NCI-H82 treated with DMSO at 0.1 percent for 48 hours (cell line): Measurements from ENCODE around the gene ME1.
"Not testable (repeated sequence)": the region's sequence is repeated elsewhere in the genome, so short reads cannot be mapped to it uniquely, and the experiment has no call there.

Experiments
- DNase-seq: peaks from one replicate; lab custom pipeline; 2025; ENCODE audit not compliant: unreplicated experiment; lab: John Stamatoyannopoulos, UW

ME1 gene

DNA sequence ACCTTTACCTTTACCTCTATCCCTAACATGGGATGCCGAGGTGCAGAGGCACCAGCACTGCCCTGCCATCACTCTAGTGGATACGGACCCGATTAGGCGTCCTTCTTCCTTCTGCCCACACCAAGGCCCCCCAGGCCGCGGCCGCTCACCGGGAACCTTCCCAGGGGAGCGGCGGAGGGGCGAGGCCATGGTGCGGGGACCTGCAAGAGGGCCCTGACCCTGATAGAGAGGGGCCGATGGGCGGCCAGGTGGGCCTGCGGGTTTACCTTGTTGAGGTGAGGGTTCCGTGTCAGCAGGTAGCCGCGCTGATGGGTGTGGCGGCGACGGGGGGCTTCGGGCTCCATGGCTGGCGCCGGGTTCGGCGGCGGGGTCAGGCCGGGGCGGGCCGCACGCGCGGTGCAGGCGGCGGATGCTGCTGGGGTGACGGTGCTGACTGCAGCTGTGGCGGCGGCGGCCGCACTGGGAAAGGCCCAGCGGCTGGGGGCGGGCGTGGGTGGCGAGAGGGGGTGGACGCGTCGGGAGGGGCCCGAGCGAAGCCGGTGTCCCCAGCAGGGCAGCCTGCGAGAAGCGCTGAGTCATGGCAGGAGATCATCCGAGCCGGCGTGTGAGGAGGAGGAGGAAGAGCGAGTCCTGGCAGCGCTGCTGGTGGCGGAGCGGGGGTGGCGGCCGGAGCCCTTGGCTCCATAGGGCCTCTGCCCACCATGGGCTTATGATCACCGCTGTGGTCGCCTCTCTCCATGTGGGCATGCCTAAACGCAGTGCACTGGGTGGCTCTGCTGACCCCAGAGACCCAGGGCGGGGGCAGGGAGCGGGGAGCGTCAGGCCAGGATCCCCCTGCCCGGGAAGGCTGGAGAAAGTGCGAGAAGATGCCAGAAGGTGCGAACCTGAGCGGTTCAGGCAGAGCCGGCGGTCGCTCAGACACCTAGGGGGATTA, at the start of gene ME1:
Gene ME1, minus strand, starts transcription at position 441 of the 934 bp plus-strand sequence. Its CDS starts 97 bp downstream, at position 344.
- peak; percentile 21 for DNase-seq

DNA sequence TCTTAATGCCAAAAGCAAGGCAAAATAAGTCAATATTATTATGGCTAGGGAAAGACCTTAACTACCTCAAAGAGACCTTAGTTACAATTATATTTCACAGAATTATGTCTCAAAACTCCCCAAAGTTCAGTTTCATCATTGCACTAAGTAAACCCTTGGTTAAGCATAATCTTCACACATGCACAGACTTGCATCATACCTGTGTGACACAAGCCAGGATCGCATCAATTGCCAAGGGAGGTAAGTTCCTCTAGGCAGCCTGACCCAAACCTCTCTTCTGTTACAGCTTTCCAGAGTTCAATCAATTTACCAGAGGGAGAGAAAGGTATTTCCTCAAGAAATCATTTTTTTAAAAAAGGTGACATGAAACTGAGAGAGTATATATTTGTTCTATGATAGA, 49.6 kb upstream of the ME1 start:
- DNase-seq: no peak

DNA sequence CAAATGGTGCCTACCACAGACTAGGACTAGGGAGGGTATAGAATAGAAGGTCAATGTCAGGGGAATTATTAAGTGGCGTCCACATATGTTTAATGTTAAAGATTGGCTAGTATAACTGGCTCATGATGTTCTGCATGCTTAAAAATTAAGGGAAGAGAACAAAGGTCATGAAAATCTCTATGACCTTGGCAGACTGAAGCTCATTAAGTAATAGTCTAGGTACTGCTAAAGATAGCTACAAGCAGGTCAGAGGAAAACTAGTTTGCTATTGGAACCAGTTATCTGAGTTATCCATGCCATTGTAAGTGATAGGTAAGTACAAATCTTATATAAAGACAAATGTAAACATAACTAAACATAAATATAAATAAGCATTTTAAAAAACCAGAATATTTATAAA, 48.5 kb upstream of the ME1 start:
- DNase-seq: no peak

DNA sequence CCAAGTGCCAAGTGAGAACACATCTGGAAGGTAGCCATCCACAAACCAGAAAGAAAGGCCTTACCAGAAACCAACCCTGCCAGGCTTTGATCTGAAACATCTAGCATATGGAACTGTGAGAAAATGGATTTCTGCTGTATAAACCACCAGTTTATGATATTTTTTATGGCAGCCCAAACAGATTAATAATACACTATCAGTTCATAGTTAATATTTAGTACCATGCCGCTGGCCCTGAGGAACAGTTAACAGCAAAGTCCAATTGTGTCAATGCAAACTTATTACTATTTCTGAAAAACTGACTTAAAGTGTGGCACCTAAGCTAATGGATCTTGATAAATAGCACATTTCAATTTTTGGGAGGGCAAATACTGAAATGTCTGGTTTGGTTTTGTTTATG, 46.1 kb upstream of the ME1 start:
- no peak for DNase-seq

DNA sequence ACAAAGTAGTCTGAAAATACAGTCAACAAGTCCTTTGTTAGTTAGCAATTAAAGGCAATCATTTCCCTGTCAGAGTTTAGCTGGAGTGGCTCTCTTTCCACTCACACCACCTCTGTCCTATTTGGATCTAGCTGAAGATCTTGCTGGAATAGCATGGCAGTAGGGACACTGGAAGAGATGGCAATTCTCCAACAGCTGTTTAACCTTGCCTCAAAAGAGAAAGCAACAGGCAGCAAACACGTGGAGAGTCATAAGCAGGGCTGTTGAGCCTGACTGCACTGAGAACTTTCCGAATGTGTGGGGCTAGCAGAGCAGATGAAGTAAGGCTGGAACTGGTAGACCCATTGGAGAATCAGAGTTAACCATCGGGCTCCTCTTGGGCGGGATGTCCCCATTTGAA, 43.5 kb upstream of the ME1 start:
- DNase-seq: no peak

DNA sequence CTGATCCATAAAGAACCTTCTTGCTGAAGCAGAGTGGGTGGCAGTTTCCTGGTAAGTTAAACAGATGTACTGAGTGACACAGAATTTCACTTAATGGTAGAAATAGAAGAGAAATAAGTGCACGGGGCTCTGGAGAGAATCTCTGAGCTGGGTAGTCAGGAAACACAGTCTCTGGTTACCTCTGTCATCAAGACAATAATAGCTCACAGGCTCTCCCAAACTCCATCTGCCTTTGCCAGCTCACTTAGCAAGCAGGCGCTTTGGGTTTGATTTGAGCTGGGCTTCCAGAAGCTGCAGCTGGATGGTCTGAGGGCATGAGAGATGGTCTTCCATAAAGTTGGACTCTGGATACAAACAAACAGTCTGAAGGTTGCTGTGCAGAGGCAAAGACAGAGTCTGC, 41.9 kb upstream of the ME1 start:
- DNase-seq: no peak

DNA sequence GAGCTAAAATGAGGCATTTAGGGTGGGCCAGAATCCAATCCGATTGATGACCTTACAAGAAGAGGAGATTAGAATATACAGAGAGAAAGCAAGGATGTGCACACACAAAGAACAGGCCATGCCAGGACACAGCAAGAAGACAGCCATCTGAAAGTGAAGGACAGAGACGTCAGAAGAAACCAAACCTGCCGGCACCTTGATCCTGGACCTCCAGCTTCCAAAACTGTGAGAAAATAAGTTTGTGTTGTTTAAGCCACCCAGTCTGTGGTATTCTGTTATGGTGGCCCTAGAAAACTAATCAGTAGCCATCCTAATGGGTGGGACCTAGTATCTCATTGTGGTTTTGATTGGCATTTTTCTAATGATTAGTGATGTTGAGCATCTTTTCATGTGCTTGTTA, 39.7 kb upstream of the ME1 start:
- no peak for DNase-seq

DNA sequence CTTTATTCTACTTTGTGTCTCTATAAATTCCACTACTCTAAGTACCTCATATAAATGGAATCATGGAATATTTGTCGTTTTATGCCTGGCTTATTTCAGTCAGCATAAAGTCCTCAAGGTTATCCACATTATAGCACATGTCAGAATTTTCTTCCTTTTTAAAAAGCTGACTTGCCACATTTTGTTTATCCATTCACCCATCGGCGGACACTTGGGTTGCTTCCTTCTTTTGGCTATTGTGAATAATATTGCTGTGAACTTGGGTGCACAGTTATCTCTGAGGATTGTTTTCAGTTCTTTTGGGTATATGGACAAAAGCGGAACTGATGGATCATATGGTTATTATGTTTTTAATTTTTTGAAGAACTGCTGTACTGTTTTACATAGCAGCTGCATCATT, 39.1 kb upstream of the ME1 start:
- DNase-seq: no peak

DNA sequence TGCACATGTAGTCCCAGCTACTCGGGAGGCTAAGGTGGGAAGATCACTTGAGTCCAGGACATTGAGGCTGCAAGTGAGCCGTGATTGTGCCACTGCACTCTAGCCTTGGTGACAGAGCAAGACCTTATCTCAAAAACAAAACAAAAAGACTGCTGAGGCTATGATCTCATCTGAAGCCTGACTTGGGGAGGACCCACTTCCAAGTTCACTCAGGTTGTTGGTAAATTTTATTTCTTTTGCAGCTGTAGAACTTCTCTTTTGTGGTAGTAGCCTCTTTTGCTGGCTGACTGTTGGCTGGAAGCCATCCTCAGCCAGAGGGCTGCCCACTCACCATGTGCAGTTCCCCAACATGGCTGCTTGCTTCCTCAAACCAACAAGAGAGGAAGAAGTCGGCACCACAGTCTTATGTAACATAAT, 36.8 kb upstream of the ME1 start:
- no peak for DNase-seq

DNA sequence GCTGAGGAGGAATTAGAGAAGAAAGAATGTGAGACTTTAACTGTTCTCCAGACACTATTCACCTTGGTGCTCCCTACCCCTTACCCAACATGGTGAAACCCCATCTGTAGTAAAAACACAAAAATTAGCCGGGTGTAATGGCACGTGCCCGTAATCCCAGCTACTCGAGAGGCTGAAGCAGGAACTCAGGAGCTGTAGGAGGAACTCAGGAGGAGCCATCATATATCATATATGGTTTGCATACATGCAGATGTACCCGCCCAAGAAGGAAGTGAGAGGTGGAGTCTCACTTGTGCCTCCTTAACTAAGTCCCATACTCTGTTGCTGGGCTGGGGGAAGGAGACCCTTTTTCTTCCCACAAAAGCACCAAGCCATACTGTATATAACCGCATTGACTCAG, 35.5 kb upstream of the ME1 start:
- no peak for DNase-seq

DNA sequence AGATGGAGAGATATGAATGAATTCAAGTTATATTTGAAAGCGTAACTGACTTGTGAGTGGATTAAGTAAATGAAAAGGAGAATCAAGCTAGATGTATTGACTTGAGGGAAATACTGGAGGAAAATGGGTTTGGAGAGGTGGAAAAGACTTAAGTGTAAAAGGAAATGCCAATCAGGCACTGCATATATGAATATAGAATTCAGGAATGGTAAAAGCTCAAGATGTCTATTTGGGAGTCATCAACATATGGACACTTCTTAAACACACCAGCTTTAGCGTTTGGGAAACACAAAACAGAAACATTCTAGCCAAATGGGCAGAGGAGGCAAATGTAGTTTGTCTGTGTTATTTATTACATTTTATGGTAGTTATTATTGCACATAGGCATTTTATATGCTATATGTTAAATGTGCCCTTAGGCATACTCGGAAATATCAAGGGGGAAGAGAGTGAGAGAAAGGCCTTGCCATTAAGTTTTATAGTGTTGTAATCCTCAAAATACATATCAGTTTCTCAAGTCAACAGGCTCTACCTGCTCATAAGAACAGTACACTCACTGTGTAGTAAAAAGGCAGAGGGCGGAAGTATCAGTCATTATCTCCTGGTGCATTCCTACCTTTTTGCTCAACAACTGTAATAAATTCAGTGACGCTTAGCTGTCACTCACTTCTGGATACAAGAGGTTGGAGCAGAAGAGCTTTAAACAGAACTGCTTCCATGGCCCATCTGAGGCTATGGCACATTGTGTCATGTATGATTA, 33.7 kb upstream of the ME1 start:
- DNase-seq: no peak

DNA sequence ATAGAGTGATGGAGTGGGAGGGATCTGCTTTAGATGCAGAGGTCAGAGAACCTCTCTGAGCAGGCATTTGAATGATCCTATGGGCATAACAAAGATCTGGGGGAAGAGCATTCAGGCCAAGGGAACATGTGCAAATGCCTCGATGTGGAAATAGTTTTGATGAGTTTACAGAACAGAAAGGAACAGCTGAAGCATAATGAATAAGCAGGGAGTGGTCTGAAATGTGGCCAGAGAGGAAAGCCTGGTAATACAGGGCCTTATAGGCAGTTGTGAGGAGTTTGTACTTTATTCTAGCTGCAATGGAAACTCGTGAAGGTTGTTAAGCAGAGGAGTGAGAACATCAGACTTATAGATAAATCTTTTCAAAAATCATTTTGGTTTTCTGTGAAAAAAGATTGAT, 33.0 kb upstream of the ME1 start:
- DNase-seq: no peak

DNA sequence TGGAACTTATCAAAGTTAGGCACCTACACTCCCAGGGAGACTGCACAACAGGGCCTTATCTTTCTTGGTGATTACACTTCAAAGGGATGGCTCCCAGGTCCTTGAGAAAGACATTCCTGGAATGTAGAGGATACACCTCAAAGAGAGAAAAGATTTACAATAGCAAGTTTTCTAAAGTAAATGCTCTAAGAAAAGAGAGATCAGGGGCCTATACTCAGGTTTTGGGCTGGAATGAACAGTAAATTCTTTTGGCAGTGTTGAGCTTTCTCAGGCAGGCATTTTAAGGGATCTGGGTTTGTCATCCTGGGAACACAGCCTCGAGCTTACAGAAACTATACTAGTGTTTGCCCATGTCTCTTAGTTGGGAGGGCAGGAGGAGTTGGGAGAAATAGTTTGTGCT, 31.7 kb upstream of the ME1 start:
- no peak for DNase-seq

DNA sequence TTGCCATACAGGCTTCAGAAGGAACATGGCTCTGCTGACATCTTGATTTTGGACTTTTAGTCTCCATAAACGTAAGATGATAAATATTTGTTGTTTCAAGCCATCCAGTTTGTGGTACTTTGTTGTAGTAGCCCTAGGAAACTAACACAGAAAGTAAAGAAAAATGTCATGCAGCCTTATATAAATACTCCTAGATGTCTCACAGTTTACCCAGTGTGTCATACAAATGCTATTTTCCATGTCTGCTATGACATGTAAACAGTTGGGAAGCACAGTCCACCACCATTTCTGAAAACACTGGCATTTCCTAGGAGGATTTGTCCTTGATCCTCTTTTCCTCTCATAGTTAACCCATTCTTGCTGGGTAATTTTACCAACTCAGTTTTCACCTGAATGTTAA, 30.6 kb upstream of the ME1 start:
- no peak for DNase-seq

DNA sequence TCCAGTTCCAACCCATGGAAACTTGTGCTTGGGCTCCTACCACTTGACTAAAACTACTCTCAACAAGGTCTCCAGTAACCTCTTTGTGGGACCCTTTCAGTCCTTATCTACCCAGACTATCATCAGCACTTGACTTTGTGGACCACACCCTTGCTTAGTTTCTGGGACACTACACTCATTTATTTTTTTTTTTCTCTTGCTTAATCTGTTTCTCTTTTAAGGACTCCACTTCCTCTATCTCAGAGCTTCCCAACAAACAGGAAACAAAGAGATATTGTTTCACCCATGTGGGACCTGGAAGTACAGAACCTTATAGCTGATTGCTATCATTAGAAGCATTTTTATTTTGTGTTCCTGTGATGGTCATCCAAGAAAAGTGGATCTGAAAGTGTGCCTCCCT, 28.8 kb upstream of the ME1 start:
- no peak for DNase-seq

DNA sequence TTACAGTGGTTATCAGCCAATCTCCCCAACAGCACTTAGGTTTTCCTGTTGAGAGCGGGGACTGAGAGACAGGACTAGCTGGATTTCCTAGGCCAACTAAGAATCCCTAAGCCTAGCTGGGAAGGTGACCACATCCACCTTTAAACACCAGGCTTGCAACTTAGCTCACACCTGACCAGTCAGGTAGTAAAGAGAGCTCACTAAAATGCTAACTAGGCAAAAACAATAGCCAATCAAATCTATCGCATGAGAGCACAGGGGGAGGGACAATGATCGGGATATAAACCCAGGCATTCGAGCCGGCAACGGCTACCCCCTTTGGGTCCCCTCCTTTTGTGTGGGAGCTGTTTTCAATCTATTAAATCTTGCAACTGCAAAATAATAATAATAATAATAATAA, 19.2 kb upstream of the ME1 start:
- DNase-seq: not testable (repeated sequence)

DNA sequence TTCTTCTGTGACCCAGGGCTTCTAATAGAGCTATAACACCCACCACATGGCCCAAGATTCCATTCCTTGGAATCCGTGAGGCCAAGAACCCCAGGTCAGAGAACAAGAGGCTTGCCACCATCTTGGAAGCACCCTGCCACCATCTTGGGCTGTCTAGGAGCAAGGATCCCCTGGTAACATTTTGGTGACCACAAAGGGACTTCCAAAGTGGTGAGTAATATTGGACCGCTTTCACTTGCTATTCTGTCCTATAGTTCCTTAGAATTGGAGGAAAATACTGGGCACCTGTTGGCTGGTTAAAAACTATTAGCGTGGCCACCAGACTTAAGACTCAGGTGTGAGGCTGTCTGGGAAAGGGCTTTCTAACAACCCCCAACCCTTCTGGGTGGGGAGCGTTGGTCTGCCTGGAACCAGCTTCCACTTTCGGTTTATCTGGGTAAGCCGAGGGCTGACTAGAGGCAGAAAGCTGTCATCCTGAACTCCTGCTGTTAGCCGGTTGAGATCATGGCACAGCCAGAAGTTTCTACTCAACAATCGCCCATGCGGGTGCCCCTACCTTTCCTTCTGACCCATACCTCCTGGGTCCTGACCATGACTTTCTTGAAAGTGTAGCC, 13.3 kb upstream of the ME1 start:
- DNase-seq: not testable (repeated sequence)

DNA sequence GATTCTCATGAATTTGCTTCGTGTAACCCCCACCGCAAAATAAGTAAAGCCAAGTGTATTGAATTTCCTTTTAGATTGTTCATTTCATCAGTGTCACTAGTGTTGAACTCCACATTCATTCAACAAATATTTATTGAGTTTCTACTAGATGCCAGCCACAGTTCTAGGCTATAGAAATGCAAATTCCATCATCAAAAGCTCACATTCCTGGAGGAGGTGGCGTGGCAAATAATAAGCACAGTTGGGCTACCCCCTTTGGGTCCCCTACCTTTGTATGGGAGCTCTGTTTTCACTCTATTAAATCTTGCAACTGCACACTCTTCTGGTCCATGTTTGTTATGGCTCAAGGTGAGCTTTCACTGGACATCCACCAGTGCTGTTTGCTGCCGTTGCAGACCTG, 12.7 kb upstream of the ME1 start:
- DNase-seq: no peak

DNA sequence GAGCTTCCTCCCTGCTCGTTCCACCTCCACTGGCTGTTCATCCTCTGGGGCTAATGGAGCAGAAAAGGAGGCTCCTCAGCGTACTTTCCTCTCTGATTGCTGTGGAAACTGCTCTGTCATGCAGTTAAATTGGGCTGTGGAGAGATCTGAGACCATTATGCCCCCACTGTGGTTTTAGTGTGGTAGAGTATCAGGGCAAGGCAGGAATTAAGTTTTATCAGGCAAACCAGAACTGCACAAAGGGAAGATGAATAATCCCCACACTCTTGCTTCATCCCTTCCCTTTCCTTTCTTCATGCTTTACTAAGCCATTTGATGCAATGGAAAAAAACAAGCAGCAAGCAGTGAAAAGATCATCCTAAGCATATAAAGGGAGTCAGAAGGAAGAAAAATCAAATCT, 11.9 kb upstream of the ME1 start:
- DNase-seq: no peak

DNA sequence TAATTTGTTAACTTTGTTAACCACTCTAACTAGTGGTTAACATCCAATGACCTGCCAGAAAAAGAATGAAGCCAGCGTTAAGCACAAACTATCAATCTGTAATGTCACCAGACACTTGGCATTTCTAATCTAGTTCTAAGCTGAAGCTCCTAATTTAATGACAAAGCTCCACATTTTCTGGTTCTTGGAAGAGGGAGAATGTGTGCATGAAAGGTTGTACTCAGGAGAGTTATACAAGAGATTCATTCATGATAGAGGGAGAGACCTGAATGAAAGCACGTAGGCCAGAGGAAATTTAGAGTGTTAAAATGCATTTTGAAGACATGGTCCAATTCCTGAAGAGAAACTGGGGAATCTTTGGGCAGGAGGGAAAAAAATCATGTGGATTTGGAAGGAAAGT, 8.3 kb upstream of the ME1 start:
- no peak for DNase-seq

DNA sequence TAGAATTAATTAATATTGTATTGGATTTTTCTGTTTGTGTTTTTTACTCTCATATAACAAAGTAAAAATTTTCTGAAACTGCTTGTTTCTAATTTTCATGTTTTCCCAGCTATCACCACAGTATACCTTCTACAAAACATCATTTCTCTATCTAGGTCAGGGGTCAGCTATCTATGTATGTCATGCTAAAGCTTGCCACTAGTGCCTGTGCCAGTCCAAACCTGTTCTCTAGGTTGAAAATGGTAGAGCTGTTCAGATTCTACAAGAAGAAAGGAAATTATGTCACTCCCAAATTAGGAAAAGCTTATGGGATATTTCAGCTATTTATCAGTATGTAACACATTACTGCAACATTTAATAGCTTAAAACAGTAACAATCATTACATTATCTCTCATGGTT, 5.8 kb upstream of the ME1 start:
- no peak for DNase-seq

DNA sequence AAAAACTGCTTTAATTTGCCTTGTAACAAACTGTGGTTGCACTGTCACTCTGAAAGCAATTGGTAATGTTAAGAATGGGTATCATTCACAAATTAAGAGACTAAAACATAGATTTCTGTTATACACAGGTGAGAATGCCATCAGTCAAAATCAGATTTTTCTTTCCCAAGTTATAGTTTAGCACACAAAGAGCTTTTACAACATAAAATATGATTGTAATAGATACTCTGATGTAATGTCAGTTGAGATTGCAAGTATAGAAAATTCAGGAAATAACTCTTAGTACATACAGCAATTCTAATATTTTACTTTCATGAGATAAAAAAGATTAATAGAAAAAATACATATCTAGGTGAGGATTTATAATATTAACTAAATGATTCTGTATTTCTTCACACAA, 2.3 kb upstream of the ME1 start:
- DNase-seq: no peak
